Dermis blood vessel endothelial cell (primary cell): ENCODE measurements around the gene EPHB2. TPM values are rescaled to one million over a fixed set of nuclear protein-coding genes. Genes with fewer than 3 reads are reported as not detected.
"Not testable (repeated sequence)": the region's sequence is repeated elsewhere in the genome, so short reads cannot be mapped to it uniquely, and the experiment has no call there.

Source experiments
- DNase-seq: peaks from one replicate; pipeline ENCODE4 v3.0.0; 2010
- total RNA-seq: library from RNA; depleted of rRNA; stranded (reverse); fragments of >200 nt; gene quantifications from 2 replicates; pipeline ENCODE4 v1.2.3, GENCODE V29; 2014

The EPHB2 gene
- total RNA-seq: 35.1 and 42.3 TPM in 2 replicates

DNA sequence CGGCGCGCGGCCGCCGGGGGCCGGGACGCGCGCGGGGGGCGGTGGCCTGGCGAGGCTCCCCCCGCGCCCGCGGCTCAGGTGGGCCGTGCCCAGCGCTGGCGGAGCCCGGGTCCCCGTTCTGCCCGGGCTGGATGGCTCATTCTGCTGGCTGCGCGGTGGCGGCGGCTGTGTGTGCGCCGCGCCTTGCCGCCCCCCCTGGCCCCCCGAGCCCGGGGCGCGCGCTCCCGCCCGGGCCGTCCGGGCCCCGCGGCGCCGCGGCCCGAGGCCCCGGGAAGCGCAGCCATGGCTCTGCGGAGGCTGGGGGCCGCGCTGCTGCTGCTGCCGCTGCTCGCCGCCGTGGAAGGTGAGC lies at the start of gene EPHB2:
EPHB2 (plus strand) TSS at position 139 of the 349 bp plus-strand sequence; CDS start at position 283, 144 bp downstream.
- DNase-seq: peak; percentile 56

DNA sequence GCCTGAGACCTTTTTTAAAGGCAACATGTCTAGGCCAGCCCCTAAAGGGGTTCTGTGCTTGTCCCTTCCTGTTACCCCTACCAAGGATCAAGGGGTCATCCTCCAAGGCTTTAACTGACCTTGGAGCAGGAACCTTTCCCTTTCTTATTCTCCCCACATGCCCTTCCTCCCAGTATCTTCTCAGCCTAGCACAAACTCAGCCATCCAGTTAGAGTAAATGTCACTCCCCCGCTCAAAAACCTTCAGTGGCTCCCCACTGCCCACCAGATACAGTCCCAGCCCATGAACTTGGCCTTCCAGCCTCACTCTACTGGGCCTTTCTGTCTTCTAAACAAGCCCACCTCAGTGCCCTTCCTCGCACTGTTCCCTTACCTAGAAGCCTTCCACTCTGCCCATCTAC lies 48.8 kb upstream of the EPHB2 start:
- no peak for DNase-seq

- peak; percentile 51 for DNase-seq
These were observed 48.3 kb upstream of the EPHB2 start for GRCh38 chr1:22662318-22662717.

- DNase-seq: no peak
These were observed 47.6 kb upstream of the EPHB2 start for GRCh38 chr1:22662986-22663408.

- DNase-seq: peak; percentile 77
These were observed 44.9 kb upstream of the EPHB2 start for GRCh38 chr1:22665752-22666151.

DNA sequence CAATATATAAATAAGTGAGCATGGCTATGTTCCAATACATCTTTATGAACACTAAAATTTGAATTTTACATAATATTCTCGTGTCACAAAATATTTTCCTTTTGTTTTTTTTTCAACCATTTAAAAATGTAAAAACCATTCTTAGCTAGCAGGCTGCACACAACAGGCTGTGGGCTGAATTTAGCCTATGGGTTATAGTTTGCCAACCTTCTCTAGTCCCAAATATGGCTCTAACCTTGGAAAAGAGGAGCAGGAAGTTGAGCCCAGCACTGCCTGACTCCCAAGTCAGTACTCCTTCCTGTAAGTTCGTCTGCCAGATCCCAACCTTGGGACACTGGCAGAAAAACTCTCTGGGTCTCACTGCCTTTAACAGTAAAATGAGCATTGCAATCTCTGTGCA lies 44.2 kb upstream of the EPHB2 start:
- DNase-seq: no peak

GRCh38 chr1:22668840-22669239 lies 41.8 kb upstream of the EPHB2 start:
- DNase-seq: not testable (repeated sequence)

DNA sequence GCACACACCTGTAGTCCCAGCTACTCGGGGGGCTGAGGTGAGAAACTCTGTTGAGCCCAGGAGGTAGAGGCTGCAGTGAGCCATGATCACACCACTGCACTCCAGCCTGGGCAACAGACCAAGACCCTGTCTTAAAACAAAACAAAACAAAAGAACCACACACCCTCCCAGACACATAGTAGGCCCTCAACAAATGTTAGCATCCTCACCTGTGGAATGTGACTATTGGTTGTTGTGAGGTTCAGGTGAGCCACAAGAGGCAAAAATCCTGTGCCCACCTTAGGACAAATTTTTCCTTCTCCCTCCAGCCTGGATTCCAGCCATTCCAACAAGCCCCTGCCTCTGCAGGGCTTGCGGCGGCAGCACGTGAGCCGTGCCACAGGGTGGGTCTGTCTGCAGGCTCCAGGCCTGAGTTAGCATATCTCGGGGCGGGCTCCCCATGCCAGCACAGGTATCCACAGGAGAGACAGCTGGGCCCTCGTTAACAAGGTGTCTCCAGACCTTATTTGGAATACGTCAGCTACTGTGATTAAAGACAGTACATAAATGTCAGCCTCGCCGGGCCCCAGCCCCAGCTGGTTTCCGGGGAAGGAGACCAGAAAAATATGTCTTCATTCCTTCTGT lies 40.2 kb upstream of the EPHB2 start:
- DNase-seq: no peak

GRCh38 chr1:22671999-22672398 lies 38.6 kb upstream of the EPHB2 start:
- DNase-seq: no peak

DNA sequence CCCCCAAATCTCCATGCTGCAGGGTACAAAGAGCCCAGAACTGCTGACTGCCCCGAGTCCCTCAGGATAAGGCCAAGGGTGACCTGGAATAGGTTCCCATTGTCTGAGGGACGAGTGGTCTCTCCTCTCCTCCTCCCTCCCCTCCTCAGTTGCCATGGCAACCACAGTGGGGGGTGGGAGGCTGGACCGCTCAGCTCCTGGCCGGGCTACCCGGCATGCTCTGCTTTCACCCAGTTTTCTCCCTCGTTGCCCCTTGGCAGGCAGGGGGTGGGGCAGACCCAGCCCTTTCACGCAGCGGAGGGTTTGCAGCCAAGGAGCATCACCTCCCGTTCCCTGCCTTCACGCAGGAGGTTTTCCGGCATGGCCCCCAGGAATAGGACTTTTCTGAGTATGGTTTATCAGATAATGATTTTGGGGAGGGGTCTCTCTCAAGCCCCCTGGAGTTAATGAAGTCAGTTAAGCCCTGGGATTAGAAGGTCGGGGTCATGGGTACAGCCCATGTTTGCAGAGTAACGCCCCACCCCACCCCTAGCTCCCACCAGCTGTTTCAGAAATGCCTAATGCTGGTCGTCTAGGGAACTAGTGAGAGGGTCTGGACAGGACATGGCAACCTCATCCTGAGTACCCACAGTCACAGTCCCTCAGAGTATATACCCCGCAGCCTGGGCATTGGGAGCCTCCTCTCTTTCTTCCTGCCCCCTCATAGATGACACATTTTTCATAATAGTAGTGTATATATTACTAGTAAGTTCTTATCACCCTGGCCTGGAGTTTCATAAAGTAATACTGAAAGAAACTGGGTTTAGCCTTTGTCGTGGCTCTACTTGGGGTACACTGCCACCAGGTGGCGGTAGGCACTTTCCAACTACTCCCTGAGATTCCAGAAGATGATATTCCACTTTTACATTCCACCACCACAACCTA lies 36.9 kb upstream of the EPHB2 start:
- peak; percentile 85 for DNase-seq

- no peak for DNase-seq
These were observed 36.3 kb upstream of the EPHB2 start for GRCh38 chr1:22674410-22674749.

DNA sequence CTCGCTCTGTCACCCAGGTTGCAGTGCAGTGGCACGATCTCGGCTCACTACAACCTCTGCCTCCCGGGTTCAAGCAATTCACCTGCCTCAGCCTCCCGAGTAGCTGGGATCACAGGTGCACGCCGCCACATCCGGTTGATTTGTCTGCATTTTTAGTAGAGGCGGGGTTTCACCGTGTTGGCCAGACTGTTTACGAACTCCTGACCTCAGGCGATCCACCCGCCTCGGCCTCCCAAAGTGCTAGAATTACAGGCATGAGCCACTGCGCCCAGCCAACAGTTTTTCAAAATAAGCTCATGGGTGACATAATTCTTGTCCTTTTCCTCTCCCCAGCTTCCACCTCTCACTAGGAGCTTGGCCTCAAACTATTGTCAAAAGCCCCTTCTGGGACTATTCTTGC lies 34.5 kb upstream of the EPHB2 start:
- not testable (repeated sequence) for DNase-seq

GRCh38 chr1:22676916-22677583 lies 33.6 kb upstream of the EPHB2 start:
- no peak for DNase-seq

DNA sequence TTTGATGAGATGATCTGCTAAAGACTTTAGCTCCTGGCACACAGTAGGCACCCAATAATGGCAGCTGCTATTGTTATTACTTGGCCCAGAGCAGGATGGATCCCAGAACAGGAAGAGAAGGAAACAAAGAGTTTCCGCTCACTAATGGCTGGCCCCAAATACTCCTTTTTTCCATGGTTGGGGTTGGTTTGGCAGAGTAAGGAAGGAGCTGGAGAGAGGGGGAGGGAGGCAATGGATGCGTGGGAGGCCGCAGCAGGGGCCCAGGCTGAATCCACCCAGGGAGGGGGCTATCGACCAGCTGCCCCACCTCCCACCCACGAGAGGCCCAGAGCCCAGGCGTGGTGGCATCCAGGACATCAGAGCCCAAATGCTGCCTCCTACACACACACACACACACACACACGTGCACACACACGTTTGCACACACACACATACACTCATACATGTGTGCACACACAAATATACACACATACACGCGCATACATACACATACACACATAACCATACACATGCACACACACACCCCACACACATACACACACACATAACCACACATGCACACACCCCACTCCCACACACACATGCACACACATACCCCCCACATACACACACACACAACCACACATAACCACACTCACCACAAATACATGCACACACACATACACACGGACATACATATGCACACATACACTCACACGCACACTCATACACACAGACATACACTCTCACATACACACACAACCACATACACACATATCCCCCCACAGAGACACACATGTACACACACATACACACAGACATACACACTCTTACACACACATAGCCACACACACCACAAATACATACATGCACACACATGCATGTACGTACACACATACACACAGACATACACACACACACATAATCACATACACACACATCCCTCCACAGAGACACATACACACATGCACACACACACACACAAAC lies 32.4 kb upstream of the EPHB2 start:
- peak; percentile 69 for DNase-seq

DNA sequence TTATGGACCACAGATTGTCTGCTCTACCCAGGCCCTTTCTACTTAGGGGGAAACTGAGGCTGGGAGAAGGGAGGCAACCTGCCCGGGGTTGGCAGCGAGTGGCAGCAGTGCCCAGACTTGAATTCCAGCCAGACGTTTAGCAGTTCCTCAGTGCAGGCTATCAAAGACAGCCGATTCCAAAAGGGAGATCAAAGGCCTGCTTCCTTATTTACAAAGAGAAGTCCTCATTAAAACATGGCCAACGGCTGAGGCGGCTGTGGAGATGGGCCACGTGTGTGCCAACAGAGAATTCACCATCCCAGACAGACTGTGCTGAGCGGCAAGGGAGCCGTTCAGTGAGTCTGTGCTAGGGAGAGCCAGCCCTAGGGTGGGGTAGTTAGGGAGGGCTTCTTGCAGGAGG lies 29.9 kb upstream of the EPHB2 start:
- no peak for DNase-seq

DNA sequence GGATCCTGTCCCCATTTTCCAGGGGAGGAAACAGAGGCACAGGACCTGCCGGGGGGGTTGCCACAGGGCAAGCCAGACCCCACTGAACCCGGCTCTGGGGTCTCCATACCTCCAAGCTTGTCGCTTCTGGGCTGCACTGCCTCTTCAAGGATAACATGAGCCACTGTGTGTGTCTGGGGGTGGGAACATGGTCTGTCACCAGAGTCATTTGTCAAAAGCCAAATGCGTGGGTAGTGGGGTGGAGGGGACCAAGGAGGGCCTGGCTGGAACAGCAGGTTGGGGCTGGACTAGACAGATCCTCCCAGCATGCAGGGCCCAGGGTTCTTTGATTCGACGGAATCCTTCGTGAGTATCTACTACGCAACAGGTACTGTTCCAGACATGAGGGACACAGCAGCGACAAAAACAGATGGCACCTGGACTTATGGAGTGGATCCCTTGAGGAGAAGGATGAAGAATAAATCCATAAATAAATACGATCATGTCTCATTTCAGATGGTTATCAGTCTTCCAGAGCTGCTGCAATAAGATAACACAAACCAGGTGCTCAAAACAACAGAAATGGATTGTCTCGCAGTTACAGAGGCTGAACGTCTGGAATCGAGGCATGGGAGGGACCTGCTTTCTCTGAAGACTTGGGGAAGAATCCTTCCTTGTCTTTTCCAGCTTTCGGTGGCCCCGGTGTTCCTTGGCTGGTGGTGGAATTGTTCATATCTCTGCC lies 28.9 kb upstream of the EPHB2 start:
- no peak for DNase-seq

DNA sequence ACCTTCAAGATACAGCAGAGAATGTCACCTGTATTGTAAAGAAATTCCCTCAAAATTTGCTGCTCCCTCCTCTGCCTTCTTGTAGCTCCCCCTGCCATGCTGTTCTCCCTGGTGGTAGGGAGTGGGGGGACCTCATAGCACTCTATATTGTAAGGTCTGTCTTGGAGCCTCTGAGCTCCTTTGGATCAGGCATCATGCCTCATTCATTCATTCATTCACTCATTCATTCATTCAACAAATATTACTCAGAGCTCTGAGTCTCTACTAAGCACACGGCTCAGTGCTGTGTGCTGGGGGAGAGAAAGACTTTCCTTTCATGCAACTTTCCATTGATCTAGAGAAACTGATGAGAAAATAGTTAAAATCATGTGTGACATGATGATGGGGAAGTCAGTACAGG lies 27.1 kb upstream of the EPHB2 start:
- no peak for DNase-seq

- no peak for DNase-seq
These were observed 25.0 kb upstream of the EPHB2 start for GRCh38 chr1:22685591-22686059.

DNA sequence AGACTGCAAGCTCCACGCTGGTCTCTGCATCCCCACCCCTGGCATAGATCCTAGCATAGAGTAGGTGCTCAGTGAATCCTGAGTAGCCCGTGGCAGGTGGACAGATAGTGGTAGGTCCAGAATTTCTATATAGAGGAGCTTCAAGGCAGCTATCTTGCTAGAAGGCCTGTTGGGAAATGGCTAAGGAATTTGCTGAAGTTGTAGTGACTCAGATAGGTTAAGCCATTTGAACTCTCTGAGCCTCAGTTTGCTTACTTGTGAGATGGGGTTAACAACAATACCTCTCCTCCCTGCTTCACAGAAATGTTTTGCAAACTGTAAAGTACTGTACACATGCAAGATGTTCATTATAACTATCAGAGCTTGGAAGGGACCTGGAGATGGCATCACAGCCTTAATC lies 23.4 kb upstream of the EPHB2 start:
- DNase-seq: no peak

GRCh38 chr1:22688466-22688865 lies 22.2 kb upstream of the EPHB2 start:
- DNase-seq: no peak

DNA sequence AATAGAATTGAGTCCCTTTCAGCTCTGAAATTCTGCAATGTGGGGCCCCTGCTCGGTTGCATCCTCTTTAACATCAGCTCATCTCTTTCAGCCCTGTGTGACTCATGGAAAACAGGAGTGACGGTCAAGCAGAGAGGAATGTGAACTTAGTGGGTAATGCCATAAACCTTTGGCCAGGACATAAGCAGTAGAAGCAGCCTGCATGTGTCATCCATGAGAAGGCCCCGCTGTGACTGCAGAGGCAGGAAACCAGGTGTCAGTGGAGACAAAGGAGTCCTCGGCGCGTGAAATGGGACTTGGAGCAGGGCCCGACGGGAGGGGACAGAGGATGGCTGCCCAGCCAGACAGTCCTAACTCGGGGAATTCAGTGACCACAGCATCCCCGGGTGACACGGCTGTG lies 21.1 kb upstream of the EPHB2 start:
- peak; percentile 68 for DNase-seq
